ENCODE measurements around the gene PAM.

Gene PAM

GRCh38 chr5:102755686-102756371, 724 bp downstream of the PAM start:
- Histone ChIP-seq H4K20me1 (ENCODE audit: insufficient read depth, low read length) (no peaks in the 10 kb centered on the region), H3K9me3 (replicated peaks; ENCODE audit: insufficient read depth, low read length) (no peaks in the 10 kb centered on the region), H3F3A (ENCODE audit: insufficient read depth, low read length) (no peaks in the 10 kb centered on the region), H3K4me3 (ENCODE audit: low read length) (peak overlapping the region; percentile 86), H3K9ac (ENCODE audit: low read length) (peak overlapping the region; percentile 63), H3K79me2 (ENCODE audit: low read length) (peaks cover 11% of the 10 kb centered on the region; the same call in 1 of the 2 replicates), H2AFZ (ENCODE audit: low read length) (peak overlapping the region; percentile 94), H3K27me3 (replicated peaks; ENCODE audit: insufficient read depth, low read length) (peaks cover 8% of the 10 kb centered on the region; the same call in 1 of the 2 replicates), H3K4me2 (ENCODE audit: low read depth, low read length) (peak overlapping the region; percentile 87), H3K4me1 (ENCODE audit: low read length) (0 out of 2 replicates have a peak, but pooled peaks cover 5% of the 10 kb centered on the region), H3K9me2 (replicated peaks; ENCODE audit: insufficient read depth, low read length) (no peaks in the 10 kb centered on the region), H3K27ac (ENCODE audit: low read length) (peak overlapping the region; percentile 18; the same call in 1 of the 2 replicates), H3K36me3 (replicated peaks; ENCODE audit: insufficient read depth, low read length) (no peaks in the 10 kb centered on the region)
- peak; percentile 81 for DNase-seq
- TF ChIP-seq EZH2 (optimal IDR thresholded peaks at IDR 0.05; ENCODE audit: low read depth, low read length) (no peak), EZH2phosphoT487 (IDR thresholded peaks at IDR 0.05; ENCODE audit: low read length) (no peak)
- TF ChIP-seq, protein P1, sequence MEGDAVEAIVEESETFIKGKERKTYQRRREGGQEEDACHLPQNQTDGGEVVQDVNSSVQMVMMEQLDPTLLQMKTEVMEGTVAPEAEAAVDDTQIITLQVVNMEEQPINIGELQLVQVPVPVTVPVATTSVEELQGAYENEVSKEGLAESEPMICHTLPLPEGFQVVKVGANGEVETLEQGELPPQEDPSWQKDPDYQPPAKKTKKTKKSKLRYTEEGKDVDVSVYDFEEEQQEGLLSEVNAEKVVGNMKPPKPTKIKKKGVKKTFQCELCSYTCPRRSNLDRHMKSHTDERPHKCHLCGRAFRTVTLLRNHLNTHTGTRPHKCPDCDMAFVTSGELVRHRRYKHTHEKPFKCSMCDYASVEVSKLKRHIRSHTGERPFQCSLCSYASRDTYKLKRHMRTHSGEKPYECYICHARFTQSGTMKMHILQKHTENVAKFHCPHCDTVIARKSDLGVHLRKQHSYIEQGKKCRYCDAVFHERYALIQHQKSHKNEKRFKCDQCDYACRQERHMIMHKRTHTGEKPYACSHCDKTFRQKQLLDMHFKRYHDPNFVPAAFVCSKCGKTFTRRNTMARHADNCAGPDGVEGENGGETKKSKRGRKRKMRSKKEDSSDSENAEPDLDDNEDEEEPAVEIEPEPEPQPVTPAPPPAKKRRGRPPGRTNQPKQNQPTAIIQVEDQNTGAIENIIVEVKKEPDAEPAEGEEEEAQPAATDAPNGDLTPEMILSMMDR (IDR thresholded peaks at IDR 0.05; ENCODE audit: low read length) = no peak

- no peaks in the 10 kb centered on the region for H3K36me3 ChIP-seq (replicated peaks; ENCODE audit: insufficient read depth, low read length)
- peaks cover 14% of the 10 kb centered on the region for H3K4me1 ChIP-seq (ENCODE audit: low read length)
- H3K9me2 ChIP-seq (replicated peaks; ENCODE audit: insufficient read depth, low read length) = no peaks in the 10 kb centered on the region
- no peaks in the 10 kb centered on the region for H3K9me3 ChIP-seq (replicated peaks; ENCODE audit: insufficient read depth, low read length)
- TF ChIP-seq, protein P1 (IDR thresholded peaks at IDR 0.05; ENCODE audit: low read length) = no peak
- TF ChIP-seq EZH2 (optimal IDR thresholded peaks at IDR 0.05; ENCODE audit: low read depth, low read length) (no peak), EZH2phosphoT487 (IDR thresholded peaks at IDR 0.05; ENCODE audit: low read length) (no peak)
- H3K4me3 ChIP-seq (ENCODE audit: low read length) = no peak overlapping the region
- no peak for DNase-seq
- H3K79me2 ChIP-seq (ENCODE audit: low read length) = peaks cover 22% of the 10 kb centered on the region
- no peak overlapping the region for H3K4me2 ChIP-seq (ENCODE audit: low read depth, low read length)
- no peak overlapping the region for H3K9ac ChIP-seq (ENCODE audit: low read length)
- no peak overlapping the region for H3K27ac ChIP-seq (ENCODE audit: low read length)
- peaks cover 6% of the 10 kb centered on the region; the same call in 1 of the 2 replicates for H3K27me3 ChIP-seq (replicated peaks; ENCODE audit: insufficient read depth, low read length)
- H2AFZ ChIP-seq (ENCODE audit: low read length) = no peak overlapping the region
- H4K20me1 ChIP-seq (ENCODE audit: insufficient read depth, low read length) = no peaks in the 10 kb centered on the region
- peaks cover 6% of the 10 kb centered on the region; the same call in 1 of the 2 replicates for H3F3A ChIP-seq (ENCODE audit: insufficient read depth, low read length)
These were observed 3.5 kb downstream of the PAM start for GRCh38 chr5:102758576-102758975.

DNA sequence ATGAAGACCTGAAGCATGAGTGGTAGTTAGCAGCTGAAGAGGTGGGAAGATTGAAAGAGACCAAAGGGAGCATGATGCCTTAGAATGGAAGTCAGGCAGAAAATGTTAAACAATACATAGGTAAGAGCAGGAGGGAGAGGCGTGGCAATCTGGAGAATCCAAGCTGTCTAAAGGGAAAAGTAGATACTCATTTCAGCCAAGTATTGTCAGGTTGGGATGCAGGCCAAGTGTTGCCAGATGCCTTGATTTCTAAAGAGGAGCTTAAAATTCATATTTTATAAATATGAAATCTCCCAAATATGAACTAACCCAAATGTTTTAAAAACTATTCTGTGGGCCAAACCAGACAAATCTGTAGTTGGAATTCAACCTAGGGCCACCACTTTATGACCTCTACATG, 4.2 kb downstream of the PAM start:
- H3K79me2 ChIP-seq (ENCODE audit: low read length) = peaks cover 24% of the 10 kb centered on the region
- H3K9me2 ChIP-seq (replicated peaks; ENCODE audit: insufficient read depth, low read length) = no peaks in the 10 kb centered on the region
- H3K4me1 ChIP-seq (ENCODE audit: low read length) = peaks cover 14% of the 10 kb centered on the region
- H3K4me3 ChIP-seq (ENCODE audit: low read length) = no peak overlapping the region
- no peak overlapping the region for H3K27ac ChIP-seq (ENCODE audit: low read length)
- no peak overlapping the region for H2AFZ ChIP-seq (ENCODE audit: low read length)
- H3K36me3 ChIP-seq (replicated peaks; ENCODE audit: insufficient read depth, low read length) = no peaks in the 10 kb centered on the region
- no peak for DNase-seq
- H3K9me3 ChIP-seq (replicated peaks; ENCODE audit: insufficient read depth, low read length) = no peaks in the 10 kb centered on the region
- no peaks in the 10 kb centered on the region for H4K20me1 ChIP-seq (ENCODE audit: insufficient read depth, low read length)
- H3F3A ChIP-seq (ENCODE audit: insufficient read depth, low read length) = peaks cover 6% of the 10 kb centered on the region; the same call in 1 of the 2 replicates
- H3K9ac ChIP-seq (ENCODE audit: low read length) = no peak overlapping the region
- no peak overlapping the region for H3K4me2 ChIP-seq (ENCODE audit: low read depth, low read length)
- H3K27me3 ChIP-seq (replicated peaks; ENCODE audit: insufficient read depth, low read length) = no peaks in the 10 kb centered on the region
- TF ChIP-seq, protein P1 (IDR thresholded peaks at IDR 0.05; ENCODE audit: low read length) = no peak
- TF ChIP-seq EZH2phosphoT487 (IDR thresholded peaks at IDR 0.05; ENCODE audit: low read length) (no peak), EZH2 (optimal IDR thresholded peaks at IDR 0.05; ENCODE audit: low read depth, low read length) (no peak)

All from MM.1S (cell line).